Ishikawa (cell line): ENCODE results near the gene FOXF1.

Source experiments
- CEBPB ChIP-seq: IDR thresholded peaks from 2 replicates; pipeline ENCODE4 v1.6.1; 2012
- CREB1 ChIP-seq: IDR thresholded peaks from 2 replicates; pipeline ENCODE4 v1.6.1; 2012; ENCODE audit warnings: low read depth
- EP300 ChIP-seq: IDR thresholded peaks from 2 replicates; pipeline ENCODE4 v1.6.1; 2012; ENCODE audit warnings: borderline replicate concordance
- FOXM1 ChIP-seq: IDR thresholded peaks from 2 replicates; pipeline ENCODE4 v1.6.1; 2012; ENCODE audit warnings: low read depth, borderline replicate concordance
- TAF1 ChIP-seq: IDR thresholded peaks from 2 replicates; pipeline ENCODE4 v1.6.1; 2012; ENCODE audit warnings: low read depth, mild to moderate bottlenecking
- YY1 ChIP-seq: IDR thresholded peaks from 2 replicates; pipeline ENCODE4 v1.6.1; 2012; ENCODE audit warnings: low read depth
- TF ChIP-seq, protein P1 (sequence below): IDR thresholded peaks from 2 replicates; pipeline ENCODE4 v1.6.1; 2012; ENCODE audit warnings: low read depth, mild to moderate bottlenecking

DNA sequence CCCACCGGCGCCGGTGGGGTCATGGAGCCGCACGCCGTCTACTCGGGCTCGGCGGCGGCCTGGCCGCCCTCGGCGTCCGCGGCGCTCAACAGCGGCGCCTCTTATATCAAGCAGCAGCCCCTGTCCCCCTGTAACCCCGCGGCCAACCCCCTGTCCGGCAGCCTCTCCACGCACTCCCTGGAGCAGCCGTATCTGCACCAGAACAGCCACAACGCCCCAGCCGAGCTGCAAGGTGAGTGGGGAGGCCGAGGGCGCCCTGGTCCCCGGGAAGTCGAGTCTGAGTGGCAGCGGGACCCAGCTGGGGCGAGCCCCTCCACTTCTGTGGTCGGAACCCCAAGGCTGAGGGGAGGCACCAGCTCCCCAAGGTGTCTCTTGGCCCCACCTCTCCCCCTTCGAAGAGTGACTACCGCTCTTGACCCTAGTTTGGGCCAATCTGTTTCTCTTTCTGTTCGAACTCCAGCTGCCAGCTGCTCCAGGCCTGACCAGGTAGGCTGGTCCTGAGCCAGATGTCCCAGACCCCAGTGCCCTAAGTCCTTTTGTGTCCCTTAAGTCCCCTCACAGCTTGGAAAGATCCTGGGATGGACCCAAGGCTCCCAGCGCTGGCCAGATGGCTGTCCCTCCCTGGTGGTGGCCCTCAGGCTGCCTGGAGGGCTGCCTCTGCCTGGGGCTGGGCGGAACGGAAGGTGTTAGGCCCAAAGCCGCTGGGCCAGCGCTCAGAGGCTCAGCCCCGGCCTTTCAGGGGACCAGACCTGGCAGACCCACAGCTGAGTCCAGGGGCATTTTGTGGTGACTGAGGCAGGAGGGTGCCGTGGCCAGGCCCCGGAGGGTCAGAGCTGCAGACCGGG is 1.2 kb downstream of the FOXF1 start:
- TF ChIP-seq, protein P1, sequence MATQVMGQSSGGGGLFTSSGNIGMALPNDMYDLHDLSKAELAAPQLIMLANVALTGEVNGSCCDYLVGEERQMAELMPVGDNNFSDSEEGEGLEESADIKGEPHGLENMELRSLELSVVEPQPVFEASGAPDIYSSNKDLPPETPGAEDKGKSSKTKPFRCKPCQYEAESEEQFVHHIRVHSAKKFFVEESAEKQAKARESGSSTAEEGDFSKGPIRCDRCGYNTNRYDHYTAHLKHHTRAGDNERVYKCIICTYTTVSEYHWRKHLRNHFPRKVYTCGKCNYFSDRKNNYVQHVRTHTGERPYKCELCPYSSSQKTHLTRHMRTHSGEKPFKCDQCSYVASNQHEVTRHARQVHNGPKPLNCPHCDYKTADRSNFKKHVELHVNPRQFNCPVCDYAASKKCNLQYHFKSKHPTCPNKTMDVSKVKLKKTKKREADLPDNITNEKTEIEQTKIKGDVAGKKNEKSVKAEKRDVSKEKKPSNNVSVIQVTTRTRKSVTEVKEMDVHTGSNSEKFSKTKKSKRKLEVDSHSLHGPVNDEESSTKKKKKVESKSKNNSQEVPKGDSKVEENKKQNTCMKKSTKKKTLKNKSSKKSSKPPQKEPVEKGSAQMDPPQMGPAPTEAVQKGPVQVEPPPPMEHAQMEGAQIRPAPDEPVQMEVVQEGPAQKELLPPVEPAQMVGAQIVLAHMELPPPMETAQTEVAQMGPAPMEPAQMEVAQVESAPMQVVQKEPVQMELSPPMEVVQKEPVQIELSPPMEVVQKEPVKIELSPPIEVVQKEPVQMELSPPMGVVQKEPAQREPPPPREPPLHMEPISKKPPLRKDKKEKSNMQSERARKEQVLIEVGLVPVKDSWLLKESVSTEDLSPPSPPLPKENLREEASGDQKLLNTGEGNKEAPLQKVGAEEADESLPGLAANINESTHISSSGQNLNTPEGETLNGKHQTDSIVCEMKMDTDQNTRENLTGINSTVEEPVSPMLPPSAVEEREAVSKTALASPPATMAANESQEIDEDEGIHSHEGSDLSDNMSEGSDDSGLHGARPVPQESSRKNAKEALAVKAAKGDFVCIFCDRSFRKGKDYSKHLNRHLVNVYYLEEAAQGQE = no peak
- TF ChIP-seq TAF1 = no peak
- TF ChIP-seq EP300 = no peak
- no peak for TF ChIP-seq CREB1
- no peak for TF ChIP-seq CEBPB
- no peak for TF ChIP-seq FOXM1
- no peak for TF ChIP-seq YY1
